HG03354 (cell line): ENCODE data around the gene SERPINE1.
A peak's percentile ranks its signal among the peaks of the same experiment; 100 is the strongest.
"Not testable (repeated sequence)": the region's sequence is repeated elsewhere in the genome, so short reads cannot be mapped to it uniquely, and the experiment has no call there.

Source experiments
- ATAC-seq: cut with Tn5 transposase; IDR thresholded peaks from one replicate; pipeline ENCODE4 v1.9.1; 2021; ENCODE audit warnings: mild to moderate bottlenecking; ENCODE audit not compliant: unreplicated experiment, poor library complexity, severe bottlenecking

The SERPINE1 gene

DNA sequence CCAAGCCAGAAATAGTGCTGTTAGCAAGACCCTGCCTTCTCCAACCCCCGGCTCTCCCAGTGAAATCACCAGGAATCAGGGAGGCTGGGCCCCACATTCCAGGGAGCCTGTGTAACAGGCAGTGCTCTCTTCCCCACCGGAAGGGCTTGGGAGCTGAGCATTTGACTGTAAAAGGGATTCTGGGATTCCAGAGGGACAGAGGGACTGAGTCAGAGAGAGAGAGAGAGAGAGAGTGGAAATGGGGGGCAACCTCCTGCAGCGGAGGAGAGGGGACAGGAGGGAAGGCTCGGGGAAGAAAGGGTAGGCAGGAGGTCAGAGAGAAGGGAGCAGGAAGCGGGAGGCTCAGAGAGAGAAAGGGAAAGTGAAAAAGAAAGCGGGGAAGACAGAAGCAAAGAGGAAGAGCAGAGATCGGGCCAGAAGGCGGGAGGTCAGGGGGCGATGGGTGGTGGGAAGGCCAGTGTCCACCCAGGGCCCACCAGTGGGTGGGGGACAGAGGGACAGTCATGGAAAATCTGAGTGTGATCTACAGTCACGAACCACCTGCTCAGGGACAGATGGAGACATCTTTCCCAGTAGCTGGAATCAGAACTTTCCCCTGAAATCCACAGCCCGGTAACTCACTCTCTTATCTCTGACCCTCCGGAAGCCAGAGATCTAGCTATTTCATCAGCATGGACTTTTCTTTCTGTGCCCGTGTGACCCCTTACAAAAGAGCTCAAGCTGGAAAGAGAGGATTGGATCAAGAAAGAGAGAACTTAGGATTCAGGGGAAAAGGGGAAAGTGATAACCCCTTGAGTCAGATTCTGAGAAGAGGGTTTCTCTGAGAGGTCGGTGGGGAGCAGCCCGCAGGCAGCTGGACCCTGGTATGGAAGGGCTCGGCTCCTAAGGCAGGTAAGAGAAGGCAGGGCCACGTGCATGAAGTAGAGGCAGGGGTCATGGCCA, 4.6 kb upstream of the SERPINE1 start:
- ATAC-seq = no peak

GRCh38 chr7:101122933-101123702, 3.8 kb upstream of the SERPINE1 start:
- ATAC-seq = no peak

DNA sequence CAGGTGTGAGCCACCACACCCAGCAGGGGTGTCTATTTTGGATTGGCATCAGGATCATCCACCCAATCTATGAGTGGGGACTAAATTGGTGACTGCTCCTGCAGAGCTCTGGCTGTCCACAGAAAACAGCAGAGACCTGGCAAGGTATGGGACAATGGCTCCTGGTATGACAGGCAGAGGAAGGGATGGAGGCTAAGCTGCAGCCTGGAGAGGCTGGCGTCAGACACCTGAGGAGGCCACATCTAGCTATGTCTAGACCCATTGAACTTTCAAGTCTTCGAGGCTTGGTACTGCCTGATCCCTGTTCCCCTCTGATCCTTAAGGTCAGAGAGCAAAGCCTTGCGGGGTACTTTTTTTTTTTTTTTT, 3.2 kb upstream of the SERPINE1 start:
- ATAC-seq = no peak

GRCh38 chr7:101124376-101125056, 2.4 kb upstream of the SERPINE1 start:
- no peak for ATAC-seq

DNA sequence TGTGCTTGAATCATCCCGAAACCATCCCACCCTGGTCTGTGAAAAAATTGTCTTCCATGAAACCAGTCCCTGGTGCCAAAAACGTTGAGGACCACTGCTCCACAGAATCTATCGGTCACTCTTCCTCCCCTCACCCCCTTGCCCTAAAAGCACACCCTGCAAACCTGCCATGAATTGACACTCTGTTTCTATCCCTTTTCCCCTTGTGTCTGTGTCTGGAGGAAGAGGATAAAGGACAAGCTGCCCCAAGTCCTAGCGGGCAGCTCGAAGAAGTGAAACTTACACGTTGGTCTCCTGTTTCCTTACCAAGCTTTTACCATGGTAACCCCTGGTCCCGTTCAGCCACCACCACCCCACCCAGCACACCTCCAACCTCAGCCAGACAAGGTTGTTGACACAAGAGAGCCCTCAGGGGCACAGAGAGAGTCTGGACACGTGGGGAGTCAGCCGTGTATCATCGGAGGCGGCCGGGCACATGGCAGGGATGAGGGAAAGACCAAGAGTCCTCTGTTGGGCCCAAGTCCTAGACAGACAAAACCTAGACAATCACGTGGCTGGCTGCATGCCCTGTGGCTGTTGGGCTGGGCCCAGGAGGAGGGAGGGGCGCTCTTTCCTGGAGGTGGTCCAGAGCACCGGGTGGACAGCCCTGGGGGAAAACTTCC, 784 bp upstream of the SERPINE1 start:
- ATAC-seq = peak; percentile 70

GRCh38 chr7:101127460-101128039, 646 bp downstream of the SERPINE1 start:
- no peak for ATAC-seq

- no peak for ATAC-seq
These were observed 1.3 kb downstream of the SERPINE1 start for GRCh38 chr7:101128040-101128834.

GRCh38 chr7:101129603-101130117, 2.8 kb downstream of the SERPINE1 start:
- no peak for ATAC-seq

DNA sequence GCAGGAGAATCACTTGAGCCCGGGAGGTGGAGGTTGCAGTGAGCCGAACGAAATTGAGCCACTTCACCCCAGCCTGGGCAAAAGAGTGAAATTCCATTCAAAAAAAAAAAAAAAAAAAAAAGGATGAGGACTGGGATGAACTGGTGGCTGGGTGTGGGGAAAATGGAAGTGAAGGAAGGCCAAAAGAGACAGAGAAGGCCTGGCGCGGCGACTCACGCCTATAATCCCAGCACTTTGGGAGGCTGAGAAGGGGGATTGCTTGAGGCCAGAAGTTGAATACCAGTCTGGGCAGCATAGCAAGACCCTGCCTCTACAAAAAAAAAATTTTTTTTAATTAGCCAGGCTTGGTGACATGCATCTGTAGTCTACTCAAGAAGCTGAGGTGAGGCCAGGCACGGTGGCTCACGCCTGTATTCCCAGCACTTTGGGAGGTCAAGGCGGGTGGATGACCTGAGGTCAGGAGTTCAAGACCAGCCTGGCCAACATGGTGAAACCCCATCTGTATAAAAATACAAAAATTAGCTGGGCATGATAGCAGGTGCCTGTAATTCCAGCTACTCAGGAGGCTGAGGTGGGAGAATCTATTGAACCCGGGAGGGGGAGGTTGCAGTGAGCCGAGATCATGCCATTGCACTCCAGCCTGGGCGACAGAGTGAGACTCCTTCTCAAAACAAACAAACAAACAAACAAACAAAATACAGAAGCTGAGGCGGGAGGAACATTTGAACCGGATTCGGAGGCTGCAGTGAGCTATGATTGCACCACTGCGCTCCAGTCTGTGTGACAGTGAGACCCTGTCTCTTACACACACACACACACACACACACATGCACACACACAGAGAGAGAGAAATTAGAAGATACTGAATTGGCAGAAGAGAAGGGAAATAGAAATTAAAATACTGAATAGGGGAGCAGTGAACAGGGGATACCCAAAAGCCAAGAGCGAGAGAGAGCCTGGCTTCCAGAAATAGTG, 6.0 kb downstream of the SERPINE1 start:
- ATAC-seq = not testable (repeated sequence)

GRCh38 chr7:101133621-101134398, 6.9 kb downstream of the SERPINE1 start:
- ATAC-seq = no peak

GRCh38 chr7:101134399-101134980, 7.6 kb downstream of the SERPINE1 start:
- no peak for ATAC-seq

DNA sequence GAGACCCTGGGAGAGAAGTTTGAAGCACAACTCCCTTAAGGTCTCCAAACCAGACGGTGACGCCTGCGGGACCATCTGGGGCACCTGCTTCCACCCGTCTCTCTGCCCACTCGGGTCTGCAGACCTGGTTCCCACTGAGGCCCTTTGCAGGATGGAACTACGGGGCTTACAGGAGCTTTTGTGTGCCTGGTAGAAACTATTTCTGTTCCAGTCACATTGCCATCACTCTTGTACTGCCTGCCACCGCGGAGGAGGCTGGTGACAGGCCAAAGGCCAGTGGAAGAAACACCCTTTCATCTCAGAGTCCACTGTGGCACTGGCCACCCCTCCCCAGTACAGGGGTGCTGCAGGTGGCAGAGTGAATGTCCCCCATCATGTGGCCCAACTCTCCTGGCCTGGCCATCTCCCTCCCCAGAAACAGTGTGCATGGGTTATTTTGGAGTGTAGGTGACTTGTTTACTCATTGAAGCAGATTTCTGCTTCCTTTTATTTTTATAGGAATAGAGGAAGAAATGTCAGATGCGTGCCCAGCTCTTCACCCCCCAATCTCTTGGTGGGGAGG, 10.8 kb downstream of the SERPINE1 start:
- no peak for ATAC-seq

- ATAC-seq = peak; percentile 81
These were observed 11.4 kb downstream of the SERPINE1 start for GRCh38 chr7:101138213-101138870.

- ATAC-seq = no peak
These were observed 13.4 kb downstream of the SERPINE1 start for GRCh38 chr7:101140339-101140699.

- ATAC-seq = no peak
These were observed 14.0 kb downstream of the SERPINE1 start for GRCh38 chr7:101140746-101141382.
